GM12892 (cell line): ENCODE results near the gene ITGB1.

Source experiments
- POLR2A ChIP-seq: IDR thresholded peaks from 2 replicates; pipeline ENCODE4 v1.6.1; 2011; ENCODE audit warnings: low read depth, low read length, control low read depth
- POLR2AphosphoS5 ChIP-seq: IDR thresholded peaks from 2 replicates; pipeline ENCODE4 v1.6.1; 2011; ENCODE audit warnings: low read depth, low read length, control low read depth
- TAF1 ChIP-seq: IDR thresholded peaks from 2 replicates; pipeline ENCODE4 v1.6.1; 2011; ENCODE audit warnings: low read depth, mild to moderate bottlenecking, control low read depth, low read length, borderline replicate concordance

DNA sequence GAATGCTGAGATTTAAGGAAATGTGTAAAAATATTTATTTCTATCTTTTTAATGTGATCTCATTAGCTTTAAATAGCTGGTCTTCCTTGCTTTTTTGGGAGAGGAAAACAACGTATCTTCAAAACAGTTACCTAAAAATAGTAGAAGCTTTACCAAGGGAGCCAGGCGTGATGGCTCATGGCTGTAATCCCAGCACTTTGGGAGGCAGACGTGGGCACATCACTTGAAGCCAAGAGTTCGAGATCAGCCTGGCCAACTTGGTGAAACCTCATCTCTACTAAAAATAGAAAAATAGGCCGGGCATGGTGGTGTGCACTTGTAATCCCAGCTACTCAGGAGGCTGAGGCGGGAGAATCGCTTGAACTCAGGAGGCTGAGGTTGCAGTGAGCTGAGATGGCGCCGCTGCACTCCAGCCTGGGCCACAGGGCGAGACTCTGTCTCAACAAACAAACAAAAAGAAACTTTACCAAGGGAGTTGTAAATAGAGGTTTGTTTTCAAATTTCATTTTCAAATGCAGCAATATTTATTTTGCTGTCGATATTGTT lies 48.4 kb upstream of the ITGB1 start:
- TF ChIP-seq POLR2A (no peak), POLR2AphosphoS5 (no peak), TAF1 (no peak)
